ENCODE data around the gene TBL2.

Gene TBL2

DNA sequence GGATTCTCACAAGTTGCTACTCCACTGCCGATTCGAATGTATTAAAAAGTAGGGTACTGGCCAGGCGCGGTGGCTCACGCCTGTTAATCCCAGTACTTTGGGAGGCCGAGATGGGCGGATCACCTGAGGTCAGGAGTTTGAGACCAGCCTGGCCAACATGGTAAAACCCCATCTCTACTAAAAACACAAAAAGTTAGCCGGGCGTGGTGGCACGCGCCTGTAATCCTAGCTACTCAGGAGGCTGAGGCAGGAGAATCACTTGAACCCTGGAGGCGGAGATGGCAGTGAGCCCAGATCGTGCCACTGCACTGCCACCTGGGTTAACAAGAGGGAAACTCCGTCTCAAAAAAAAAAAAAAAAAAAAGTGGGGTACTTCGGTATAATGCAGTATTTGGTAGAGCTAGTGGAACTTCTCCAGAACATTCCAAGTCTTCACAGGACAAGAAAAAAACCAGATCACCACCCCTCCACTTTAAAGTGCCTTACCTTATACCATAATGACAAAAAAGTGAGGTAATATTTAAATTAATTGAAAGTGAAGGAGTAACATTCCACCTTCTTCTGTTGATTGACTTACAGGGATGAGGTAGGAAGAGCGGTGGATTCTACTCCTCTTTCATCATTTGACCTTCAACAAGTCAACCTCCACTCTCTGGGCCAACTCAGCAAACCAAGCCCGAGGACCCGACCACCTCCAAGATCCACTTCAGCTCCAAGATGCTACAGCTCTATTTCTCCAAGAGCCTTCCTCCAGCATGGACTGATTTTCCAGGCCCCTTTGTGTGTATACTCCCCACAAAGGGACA is 58.3 kb downstream of the TBL2 start:
- Mint-ChIP-seq H3K27ac (peak overlapping the region; percentile 83), H3K27me3 (ENCODE audit: low read depth) (no peaks in the 10 kb centered on the region), H3K4me3 (peak overlapping the region; percentile 96), H3K4me1 (ENCODE audit: low read depth) (peaks cover 44% of the 10 kb centered on the region), H3K36me3 (ENCODE audit: low read depth) (peaks cover 31% of the 10 kb centered on the region), H3K9me3 (no peaks in the 10 kb centered on the region)

DNA sequence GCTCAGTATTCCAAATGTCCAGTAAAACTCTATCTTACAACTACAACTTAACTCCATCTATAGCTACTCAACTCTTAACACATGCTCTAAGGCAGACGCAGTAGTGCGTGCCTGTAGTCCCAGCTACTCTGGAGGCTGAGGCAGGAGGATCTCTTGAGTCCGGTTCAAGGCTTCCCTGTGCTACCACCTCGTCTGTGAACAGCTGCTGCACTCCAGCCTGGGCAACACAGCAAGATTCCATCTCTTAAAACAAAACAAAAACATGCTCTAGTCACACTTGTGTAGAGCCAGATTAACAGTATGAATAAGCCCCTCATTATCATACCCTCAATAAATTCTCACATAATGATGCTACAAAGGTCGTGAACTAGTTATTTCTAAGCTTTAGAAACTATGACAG is 59.9 kb downstream of the TBL2 start:
- Mint-ChIP-seq H3K4me1 (ENCODE audit: low read depth) (peaks cover 42% of the 10 kb centered on the region), H3K36me3 (ENCODE audit: low read depth) (peaks cover 38% of the 10 kb centered on the region), H3K27me3 (ENCODE audit: low read depth) (no peaks in the 10 kb centered on the region), H3K4me3 (peak overlapping the region; percentile 96), H3K27ac (peak overlapping the region; percentile 8), H3K9me3 (no peaks in the 10 kb centered on the region)
